Astrocyte of the hippocampus (primary cell): Measurements from ENCODE around the gene PRDM8.

Experiments used
- DNase-seq: peaks from one replicate; pipeline ENCODE4 v3.0.0; 2011; ENCODE audit warnings: low read depth, low spot score

Gene PRDM8

DNA sequence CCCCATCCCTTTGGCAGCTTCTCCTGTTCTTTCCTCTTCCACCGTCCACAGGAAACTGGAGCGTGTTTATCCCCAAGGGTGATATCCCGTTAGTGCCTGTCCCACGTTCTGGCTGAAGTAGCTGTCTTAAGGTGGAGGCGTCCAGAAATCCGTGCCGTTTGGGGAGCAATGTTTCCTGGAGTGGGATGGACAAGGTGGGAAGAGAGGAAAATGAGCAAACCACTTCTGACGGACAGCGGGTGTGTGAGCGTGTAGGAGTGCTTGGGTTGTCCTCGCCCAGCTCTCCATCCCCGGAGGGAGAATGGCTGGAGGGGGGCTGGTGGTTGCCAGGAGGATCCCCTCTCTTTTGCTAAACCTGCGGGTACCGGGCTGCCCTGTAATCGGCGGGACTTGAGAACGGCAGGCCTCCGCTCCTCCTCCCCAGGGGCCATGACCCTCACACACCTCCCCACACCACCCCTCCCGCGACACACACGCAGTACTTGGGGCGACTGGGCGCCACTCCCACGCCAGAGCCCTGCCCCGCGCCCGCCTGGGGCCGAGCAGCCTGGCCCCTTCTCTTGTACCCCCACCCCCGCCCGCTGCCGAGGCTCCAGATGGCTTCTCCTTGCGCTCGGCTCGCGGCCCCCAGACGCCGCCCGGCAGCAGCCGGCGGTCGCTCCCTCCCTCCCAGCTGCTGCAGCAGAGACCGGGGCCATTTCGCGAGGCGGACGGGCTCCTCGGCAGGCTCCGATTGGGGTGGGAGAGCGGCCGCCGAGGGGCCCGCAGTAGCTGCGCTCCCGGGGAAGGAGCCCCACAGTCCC is 13.9 kb upstream of the PRDM8 start:
- no peak for DNase-seq

DNA sequence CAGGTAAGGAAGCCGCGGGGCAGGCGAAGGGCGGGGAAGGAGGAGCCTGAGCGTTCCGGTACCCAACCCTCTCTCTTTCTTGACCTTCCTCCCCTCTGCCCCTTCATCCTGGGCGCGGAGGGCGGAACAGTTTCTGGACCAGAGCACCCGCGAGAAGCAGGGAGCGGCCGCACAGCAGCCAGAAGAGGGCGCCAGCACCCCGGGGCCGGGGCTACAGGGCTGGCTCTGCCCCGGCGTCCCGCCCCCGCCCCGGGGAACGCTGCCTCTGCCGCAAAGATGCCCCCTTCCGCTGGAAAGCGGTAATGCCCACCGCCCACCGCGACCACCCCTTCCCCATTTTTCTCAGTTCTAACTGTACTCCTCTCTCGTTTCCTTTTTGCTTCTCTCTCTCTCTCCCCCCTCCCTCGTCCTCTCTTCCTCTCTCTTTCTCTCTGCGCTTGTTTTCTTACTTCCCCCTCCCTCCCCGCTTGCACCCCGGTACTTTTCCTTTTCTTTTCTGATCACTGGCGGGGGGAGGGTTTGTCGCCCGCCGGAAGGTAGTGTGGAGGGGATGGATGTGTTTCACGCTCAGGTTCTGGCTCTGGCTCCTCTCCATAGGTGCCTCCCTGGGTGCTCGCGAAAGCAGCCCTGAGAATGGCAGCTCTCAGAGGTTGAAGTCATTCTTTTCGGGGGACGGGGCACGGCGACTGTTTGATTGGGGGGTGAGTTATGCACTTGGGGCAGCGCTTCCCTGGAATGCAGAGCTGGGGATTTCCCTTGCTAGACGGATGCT is 13.1 kb upstream of the PRDM8 start:
- DNase-seq, result peak; percentile 96

DNA sequence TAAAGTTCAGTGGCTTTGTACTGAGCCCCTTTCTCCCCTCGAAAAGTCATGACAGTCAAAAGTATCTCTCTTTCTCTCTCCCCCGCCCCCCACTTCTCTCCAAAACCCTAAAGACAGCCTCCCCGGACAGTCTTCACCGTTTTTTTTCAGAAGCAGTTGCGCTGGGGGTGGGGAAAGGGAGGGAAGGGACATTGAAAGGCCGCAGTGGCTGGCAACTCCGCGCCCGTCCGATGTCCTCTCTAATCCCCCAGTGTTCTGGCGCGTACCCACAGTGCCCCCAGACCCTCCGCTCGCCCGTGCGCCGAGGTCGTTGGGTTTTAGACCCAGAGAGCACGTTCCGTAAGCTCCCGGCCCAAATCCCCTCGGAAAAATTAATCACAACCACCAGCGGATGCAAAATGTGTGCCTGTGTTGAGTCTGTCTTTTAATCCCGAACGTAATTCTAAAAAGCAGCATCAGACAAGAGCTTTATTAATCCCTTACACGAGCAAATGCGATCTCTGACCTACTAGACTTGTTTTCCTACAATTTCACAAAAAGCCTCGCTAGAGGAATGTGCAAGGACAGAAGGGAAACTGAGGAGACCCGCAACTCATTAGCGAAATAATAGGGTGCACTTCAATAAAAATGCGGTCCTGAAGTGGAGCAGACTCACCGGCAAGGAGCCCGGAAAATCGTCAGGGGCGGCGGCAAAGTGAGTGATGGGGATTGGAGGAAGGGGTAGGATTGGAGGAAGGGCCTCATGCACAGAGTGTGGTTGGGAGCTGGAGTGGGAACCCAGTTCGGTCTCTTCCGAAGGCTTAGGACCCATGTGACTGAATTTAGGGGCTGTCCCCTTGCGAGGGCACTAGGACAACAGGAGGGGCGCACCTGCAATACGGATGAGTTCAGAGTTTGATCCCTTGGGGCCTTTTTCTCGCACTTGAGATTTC is 12.2 kb upstream of the PRDM8 start:
- DNase-seq, result peak; percentile 35

DNA sequence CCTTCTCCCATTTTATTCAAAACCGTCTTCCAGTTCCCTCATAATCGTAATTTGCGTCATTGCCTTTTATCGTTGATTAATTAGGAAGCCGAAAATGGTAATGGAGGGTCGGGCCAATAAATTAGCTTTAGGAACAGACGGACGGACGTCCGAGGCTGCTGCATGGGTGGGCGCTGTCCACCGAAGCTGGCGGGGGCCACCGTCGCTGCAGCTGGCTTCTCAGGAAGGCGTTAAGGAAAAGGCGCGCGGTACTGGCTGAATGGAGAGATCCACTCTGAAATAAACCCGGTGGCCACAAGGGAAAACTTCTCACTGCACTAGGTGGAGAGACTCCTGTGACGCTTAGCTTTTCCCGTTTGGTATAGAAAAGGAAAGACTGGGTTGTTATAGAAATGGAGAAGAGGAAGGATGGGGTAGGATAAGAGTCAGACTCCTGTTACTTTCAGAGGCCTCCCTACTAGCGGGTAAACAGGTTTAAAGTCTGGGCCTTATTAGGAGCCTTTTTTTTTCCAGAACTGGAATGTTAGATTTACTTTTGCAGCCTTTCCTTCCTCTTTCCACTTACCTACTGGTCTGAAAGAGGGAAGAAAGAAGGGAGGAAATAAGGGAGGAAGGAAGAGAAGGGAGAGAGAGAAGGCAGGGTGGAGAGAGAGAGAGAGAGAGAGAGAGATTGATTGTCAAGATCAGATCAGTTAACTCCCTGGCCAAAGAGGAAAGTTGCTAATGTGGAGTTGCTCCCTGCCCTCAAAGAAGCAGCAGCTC is 11.3 kb upstream of the PRDM8 start:
- DNase-seq, result peak; percentile 22

DNA sequence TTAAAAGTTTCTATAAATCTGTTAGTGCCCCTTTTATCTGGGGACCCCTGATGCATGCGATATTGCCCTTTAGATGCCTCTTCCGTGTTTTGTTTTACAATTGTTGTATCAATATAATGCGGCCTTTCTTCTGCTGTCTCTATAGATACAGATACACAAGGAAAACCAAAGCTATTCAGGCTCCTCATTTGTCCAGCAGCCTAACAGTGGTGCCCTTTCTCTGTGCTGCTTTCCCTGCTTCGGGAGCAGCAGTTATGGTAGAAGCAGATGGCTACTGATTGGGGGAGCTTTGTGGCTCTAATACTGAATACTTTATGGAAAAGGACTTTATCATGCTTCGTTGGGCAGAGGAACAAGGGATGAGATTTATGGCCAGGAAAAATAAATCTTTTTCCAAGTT is 10.6 kb upstream of the PRDM8 start:
- DNase-seq, result no peak

DNA sequence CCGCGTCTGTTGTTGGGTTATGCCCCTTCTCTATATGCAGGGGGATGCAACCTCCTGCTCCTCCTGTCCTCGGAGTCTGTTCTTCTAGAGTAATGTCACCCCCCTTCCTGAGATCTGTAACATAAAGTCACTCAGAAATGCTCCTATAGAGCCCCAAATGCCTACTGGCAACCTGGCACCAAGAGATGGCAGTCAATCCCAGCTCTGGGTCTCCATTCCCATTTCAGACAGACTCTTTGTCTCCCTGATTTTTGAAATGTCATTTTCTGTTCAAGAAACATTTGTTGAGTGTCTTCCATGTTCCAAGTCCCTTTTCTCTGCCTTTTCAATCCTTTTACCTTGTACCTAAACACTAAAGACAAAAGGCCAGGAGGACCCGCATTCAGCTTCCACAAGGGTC is 9.6 kb upstream of the PRDM8 start:
- DNase-seq, result no peak

DNA sequence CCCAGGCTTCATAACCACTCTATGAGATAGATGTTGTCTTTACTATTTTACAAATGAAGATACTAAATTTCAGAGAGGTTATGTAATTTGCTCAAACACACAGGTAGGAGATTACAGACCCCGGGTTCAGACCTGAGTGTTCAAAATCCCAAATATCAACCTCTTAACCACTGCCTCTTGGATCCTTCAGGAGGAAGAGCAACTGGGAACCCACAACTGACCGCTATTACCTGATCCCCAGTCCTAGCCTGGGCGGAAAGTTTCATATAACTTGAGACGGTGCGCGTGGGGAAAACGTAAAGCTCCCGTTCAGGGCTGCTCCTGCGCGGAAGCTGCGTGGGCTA is 8.9 kb upstream of the PRDM8 start:
- no peak for DNase-seq

DNA sequence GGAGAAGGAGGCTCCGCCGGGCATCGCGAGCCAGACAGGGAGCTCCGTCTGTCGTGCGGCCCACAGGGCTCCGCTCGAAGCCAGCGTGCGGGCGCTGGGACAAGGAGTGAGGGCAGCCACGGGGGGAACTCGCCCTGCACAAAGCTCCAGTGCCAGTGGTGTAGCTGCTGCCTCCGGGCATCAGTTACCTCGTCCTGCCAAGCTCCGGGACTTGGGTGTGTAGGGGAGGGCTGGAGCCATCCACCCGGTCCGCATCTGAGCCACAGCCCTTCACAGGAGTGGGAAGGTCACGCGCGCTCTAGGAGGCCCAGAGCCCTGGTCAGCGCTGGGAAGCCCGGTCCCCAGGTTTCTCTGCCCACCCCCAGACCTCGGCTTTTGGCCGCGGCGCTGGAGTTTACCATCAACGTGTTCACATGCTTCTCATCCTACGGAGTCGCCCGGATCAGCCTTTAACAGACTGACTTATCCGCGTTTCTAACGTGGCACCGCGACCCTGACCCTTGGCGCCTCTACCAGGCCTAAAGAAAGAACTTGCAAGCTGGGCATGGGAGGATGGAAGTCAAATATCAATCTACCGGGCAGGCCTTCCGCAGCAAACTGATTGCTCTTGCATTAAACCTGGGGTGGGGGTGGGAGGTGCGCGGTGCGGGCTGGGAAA is 8.4 kb upstream of the PRDM8 start:
- DNase-seq, result no peak

DNA sequence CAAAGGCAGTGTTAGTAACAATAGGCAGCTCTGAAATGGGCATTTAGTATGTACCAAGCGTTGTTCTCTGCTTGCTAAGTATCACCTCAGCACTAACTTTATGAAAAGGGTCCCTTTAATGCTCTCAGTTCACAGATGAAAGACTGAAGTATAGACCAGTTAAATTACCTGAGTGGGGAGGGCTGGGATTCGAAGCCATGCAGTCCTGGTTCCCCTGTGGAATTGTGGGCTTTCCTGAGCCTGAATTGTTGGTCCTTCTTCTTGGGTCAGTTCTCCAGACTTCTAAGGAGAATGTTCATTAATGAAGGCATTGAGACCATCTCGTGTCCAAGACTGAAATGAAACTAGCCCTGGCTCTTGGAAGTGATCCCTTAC is 7.7 kb upstream of the PRDM8 start:
- no peak for DNase-seq

DNA sequence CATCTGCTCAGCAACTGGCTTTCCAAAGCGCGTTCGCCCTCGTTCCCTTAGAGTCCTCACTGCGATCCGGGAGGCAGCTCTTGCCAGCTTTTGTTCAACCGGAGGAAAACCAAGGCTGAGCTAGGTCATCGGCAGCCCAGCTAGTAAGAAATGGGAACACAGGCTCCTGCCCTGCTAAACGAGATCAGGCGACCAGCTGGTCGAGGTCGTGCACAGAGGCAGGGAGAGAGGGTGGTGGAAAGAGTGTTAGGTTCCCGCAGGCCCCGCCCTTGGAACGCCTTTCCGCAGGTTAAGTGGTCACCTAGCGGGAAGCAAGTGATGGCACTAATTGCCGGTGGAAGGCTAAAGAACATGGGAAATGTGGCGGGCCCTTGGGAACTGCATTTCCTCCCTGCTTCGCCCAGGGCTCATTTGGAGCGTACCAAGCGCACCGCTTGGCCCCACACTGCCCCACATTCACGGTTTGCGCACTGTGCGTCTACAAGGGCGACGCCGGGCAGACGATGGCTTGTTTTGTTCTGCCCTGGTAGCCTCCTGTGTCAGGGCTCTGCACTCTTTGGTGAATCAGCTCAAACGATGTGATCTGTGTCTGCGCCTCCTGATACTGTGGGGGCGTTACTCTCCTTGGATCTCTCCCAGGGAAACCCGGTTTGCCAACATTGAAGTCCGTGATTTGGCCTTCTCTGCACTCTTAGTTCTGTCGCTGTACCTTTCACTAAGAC is 7.2 kb upstream of the PRDM8 start:
- DNase-seq, result peak; percentile 38

DNA sequence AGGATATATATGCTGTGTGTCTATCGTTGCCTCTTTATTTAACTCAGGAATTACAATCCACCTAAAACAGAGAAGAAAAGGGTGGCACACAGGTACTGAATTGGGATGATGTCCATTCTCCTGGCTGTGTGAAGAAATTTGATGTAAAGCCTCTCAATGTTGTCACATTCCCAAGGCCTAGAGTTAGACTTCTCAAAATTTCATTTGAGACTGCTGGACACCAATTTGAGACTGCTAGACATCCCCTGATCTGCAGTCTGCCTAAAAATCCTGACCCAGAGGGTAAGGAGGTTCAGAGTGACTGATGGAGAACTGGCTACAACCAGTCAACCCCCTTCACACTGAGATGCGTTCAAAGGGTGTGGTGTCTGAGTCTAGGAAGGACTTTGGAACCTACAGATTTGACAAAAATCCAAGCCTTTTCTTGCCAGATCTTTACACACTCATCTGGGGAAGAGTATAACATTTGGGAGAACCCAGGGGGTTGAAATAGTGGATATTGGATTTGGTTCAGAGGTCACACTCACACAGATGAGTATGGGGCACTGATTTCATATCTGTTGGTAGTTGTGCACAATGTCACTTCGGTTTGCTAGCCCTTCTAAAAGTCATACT is 4.9 kb upstream of the PRDM8 start:
- DNase-seq, result no peak

DNA sequence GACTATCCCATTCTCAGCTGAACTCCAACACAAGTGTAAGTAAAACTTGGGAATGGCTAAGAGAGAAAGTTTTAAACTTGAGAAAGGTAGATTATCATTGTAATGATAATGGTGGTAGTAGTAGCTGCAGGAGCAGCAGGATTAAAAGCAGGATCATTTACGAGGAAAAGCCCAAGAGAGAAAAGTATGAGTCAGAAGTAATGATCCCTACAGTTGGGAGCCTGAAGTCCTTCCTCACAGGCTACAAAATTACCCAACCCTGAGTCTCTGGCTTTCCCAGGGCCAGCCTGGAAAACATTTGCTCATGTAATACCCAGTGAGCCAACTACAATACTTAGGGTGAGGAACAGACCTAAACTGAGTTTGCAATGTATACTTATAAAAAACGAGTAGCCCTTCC is 4.4 kb upstream of the PRDM8 start:
- no peak for DNase-seq

DNA sequence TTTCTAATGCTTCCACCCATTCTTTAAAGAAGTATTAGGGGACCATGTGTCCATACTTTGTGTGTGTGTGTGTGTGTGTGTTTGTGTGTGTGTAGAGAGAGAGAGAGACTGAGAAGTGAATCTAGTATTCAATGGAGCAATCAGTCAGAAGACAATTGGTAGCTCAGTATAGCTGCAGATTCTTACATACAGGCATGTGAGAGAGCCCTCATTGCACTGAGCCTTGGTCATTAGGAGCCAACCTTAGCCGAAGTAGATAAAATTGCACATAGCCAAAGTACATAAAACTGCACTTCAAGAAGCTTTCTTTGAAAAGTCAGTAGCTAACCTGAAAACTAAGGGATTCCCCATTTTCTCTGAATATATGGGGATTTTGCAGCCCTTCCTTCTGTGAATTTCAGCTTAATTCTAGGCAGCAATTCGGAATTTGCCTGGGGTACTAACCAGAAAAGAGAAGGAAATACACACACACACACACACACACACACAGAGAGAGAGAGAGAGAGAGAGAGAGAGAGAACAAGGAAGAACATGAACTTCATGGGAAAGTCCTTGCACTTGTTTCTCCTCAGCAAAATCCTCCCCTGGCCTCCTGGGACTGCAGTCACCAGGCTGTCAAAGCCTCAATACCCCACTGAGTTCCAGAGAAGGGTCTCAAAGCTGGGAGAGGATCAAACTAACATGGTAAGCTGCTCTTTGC is 1.7 kb upstream of the PRDM8 start:
- DNase-seq, result no peak

DNA sequence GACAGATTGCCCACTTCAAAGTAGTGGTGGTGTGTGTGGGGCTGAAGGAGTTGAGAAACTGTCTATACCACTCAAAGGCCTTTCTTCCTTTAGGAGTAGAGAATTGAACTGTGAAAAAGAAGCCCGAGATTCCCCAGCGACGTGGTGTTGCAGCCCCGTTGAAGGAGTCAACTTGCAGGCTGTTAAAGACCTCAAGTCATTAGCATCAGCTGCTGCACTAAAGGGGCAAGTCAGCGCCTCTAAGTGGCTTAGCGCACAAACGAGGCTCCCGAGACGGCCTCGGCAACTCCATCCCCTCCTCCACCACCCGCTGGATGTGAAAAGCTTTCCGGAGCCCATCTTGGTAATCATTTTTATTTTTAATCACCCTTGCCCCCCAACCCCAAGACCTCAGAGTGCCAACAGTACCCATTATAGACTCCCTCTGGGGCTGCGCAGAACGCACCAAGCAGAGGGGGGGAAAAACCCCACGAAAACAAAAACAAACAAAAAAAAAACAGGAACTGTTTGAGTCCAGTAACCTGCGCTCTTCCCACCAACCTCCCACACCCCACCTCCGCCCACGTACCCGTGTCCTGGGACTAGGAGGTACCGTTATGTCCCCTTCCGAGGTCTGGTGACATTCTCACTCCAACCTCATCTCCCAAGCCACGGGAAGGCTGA is 913 bp upstream of the PRDM8 start:
- peak; percentile 35 for DNase-seq

DNA sequence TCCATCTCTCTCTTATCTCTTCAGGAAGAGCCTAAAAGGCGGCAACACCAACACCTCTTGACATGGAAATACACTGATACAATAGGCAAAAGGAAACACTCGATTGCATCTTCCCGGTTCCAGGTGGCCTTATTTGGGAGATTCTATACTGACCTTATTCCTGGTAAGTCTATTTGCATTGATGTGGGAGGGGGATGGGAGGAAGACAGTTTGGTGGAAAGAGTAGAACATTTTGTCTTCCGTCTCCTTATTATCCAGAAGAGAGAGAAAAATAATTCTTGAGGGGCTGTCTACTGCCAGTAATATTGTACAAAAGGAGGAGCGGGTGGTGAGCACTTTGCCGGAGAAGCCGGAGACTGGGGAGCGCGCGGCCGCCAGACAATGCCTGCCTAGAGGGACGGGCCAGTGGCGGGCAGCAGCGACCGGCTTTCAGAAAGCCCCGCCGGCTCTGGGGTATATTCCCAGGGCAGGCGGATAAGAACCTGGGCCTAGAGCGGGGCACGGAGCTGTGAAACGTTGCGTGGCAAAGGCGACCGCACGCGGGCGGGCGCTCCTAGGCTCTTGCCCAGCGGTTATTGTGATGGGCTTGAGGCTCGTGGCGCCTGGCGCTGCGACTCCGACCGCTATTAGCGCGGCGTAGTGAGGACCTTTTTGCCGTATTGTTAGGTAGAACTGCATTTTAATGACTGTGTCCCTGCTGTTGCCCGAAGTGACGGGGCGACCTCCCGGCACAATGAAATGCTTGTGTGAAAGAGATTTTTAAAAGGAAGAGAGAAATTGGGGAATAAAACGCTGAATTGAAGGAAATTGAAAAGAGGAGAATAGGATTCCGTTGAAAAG is 518 bp downstream of the PRDM8 start:
- DNase-seq, result peak; percentile 56

DNA sequence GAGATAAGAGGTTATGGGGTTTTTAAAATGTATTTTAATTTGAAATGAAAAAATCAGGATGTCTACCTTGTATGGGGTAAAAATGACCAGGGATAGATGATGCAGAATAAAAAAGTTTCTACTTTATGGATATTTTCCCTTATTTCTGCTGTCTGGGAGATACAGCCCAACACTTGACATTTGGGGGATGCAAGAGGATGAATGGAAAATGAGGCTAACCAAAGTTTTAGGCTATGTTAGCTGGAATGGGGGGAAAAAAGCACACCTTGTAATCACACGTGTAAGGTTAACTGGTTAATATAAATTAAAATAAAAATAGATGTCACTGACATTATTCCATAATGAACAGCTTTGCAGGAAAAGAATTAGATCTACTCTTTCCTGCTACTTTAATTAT is 1.1 kb downstream of the PRDM8 start:
- DNase-seq, result no peak

DNA sequence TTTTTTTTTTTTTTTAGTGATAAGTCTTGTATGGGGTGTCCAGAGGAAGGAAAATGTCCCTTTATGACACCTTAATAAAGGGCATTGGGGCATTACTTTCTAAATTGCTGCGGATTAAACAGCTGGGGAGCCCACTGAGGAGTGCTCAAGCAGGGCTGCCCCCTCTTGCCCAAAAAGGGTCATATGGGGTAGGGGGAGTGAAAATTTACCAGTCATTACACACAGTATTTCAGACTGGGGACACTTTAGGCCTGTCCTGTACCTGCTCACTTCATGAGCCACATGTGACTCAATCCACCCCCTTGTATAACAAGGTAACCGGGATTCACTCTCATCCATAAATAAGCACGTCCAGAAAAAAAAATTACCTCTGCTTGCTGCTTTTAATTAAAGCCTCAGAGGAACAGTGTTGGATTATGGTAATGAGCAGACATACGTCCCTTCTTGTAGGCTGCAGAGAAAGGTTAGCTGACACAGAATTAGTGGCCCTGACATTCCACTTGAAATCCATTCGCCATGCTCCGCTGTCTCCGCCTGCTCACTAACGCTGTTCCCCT is 1.8 kb downstream of the PRDM8 start:
- DNase-seq, result no peak
